T-helper 2 cell treated with Interferon-gamma antibody and Interleukin-4, amounts not matched to agents 100 ng/mL and 5 ng/mL, for 36 hours (primary cell): Measurements from ENCODE around the gene APBA3. TPM values are rescaled to one million over a fixed set of nuclear protein-coding genes. Genes with fewer than 3 reads are reported as not detected.

Experiments used
- intact Hi-C: fragments of 100-400 bp; cut with micrococcal nuclease; formaldehyde crosslinking; loops from one replicate; pipeline ENCODE4 v1.15.1; 2023
- total RNA-seq: library from RNA; stranded (reverse); gene quantifications from 2 replicates; pipeline ENCODE4 v1.2.3, GENCODE V29; 2022

The APBA3 gene
- total RNA-seq: 40.5 and 42.3 TPM in 2 replicates

- intact Hi-C loops: loop anchor here (2.0 to 5.0 kb wide), 5 partner anchors 51 to 485 kb away; partner anchors contain the start of genes EEF2, PIP5K1C and YJU2
These were observed at the start of gene APBA3 for GRCh38 chr19:3761382-3762129. Gene APBA3 (minus strand): TSS chr19:3761692. CDS start chr19:3760264, 1,428 bp downstream.

- intact Hi-C loops: no loop called here
These were observed 49.3 kb upstream of the APBA3 start for GRCh38 chr19:3810708-3811355.

GRCh38 chr19:3809881-3810707, 48.6 kb upstream of the APBA3 start:
- intact Hi-C loops: no loop called here

DNA sequence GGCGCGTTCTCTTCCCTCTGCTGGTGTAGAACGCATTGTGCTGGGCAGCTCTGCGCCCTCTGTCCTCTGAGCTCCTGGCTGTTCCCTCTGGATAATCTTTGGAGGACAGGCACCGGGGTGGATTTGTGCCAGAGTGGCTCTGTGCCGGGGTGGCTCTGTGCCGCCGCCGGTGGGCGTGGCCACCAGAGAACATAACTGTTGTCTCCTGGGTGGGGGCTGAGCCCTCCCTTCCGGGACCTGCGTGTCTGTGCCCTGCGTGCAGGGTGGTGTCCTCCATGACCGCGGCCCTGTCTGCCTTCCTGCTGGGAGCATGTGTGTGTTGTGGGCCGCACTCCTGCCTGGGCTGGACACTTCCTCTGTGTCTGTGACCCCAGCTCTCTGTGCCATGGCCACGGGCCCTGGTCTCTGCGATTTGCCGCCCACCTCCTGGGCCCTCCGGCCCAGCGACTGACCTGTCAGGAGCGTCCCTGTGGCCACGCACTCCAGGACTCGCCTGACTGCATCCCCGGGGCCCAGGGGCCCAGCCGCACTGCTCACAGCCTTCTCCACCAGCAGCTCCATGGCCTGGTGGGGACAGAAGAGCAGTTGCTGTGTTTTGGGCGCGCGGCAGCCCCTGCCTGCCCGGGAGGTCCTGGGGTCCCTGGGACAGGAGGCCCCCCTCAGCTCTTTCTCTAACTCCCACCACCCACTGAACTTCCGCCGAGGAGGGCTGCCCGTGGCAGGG, 47.1 kb upstream of the APBA3 start:
- intact Hi-C loops: no loop called here

GRCh38 chr19:3807574-3808354, 46.3 kb upstream of the APBA3 start:
- intact Hi-C loops: no loop called here

DNA sequence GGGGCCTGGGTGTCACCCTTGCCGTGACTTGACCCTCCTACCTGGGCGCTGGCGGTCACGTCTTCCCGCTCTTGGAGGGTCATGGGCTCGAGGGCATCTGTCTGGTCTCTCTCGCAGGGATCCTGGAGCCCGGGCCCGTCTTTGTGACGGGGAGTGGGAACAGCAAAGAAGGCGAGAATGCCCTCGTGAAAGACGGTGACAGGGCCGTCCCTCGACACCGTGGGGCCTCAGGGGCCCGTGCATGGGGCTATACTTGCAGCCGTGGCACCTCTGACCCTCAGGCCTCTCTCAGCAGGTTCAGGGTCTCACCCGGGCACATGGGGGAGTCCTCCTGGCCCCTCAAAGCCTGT, 45.6 kb upstream of the APBA3 start:
- intact Hi-C loops: no loop called here

DNA sequence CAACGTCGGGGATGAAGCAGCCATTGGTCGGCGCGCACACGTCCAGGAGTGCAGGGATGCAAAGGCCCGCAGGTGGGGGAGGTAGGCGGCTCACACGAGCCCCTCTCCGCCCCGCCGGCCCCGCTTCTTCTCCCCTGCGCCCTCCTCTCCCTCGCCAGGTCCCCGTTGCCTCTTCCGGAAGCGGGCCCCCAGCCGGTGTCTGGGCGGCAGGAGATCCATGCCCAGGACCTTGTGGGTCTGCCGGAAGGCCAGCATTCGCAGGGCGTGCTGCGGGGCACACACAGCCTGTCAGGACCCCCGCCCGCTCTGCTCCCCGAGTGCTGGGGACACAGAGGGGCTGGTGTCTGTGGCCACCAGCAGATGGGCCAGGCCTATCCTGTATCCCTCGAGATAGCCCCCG, 44.4 kb upstream of the APBA3 start:
- intact Hi-C loops: no loop called here

- intact Hi-C loops: no loop called here
These were observed 42.9 kb upstream of the APBA3 start for GRCh38 chr19:3804429-3804828.

GRCh38 chr19:3803986-3804385, 42.5 kb upstream of the APBA3 start:
- intact Hi-C loops: no loop called here

DNA sequence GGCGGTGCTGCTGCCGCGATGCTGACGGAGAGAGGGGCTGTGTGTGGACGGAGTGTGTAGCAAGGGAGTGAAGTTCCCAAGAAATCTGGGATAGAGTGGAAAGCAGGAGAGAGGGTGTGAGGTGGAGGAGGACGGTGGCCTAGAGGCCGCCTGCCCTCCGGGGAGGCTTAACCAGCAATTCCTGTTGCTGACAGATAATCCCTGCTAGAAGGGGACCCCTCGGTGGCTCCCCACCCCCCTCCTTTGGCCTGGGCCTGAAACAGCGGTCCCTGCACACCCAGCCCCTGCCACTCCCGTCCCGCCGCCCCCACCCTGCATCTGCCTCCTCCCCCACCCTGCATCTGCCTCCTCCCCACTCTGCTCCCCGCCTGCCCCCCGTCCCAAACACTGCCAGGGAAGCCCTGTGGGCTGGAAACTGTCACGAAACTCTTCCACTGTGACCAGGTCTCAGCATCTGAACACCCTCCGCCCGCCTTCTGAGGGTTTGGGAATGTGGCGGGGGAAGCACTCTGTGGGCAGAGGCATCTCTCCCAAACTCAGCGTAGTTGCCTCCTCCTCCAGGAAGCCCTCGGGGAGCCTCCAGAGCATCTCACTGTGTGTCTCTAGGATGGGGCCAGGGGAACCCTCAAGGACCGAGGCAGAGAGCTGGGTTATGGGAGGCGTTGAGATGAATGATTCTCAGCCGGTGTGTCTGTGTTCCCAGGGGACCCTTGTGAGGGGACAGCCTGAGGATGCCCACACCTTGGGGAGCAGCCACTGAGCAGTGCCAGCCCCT, 41.8 kb upstream of the APBA3 start:
- intact Hi-C loops: no loop called here

GRCh38 chr19:3801412-3802096, 40.1 kb upstream of the APBA3 start:
- intact Hi-C loops: no loop called here

- intact Hi-C loops: no loop called here
These were observed 39.5 kb upstream of the APBA3 start for GRCh38 chr19:3800996-3801395.

GRCh38 chr19:3798137-3798536, 36.6 kb upstream of the APBA3 start:
- intact Hi-C loops: no loop called here

GRCh38 chr19:3796358-3796757, 34.9 kb upstream of the APBA3 start:
- intact Hi-C loops: no loop called here

GRCh38 chr19:3793799-3794198, 32.3 kb upstream of the APBA3 start:
- intact Hi-C loops: no loop called here

DNA sequence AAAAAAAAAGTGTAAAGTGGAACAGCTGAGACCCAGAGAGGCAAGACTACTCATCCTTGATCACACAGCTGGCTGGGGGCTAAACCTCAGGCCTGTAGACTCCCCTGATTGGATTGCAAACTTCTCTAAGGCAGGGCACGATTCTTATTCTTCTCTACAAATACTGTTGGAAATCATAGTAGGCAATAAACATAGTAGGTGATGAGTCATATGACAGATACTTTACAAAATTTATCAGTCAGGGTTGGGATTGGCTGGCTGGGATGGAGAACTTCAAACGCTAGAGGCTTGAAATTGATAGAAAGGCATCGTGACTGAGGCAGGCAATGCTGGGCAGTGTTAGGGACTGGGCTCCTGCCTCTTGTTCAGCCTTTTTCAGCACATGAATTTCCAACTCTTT, 30.6 kb upstream of the APBA3 start:
- intact Hi-C loops: no loop called here

DNA sequence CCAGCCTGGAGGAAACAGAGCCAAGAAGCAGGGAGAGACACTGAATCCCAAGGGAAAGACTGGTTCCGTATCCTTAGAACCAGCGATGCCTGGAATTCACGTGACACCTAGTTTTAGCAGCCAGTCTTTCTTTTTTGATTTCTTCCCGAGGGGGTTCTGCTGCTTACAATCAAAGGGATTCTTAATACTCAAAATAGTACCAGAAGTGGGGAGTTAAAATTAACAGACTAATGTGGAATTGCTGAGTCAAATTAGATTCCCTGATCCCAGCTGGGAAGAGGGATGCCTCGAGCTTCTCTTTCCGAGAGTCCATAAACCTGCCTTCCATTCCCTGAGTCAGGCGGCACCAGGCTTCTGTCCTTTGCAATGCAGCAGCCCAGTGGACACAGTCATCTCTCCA, 29.4 kb upstream of the APBA3 start:
- intact Hi-C loops: no loop called here

GRCh38 chr19:3790209-3790734, 28.8 kb upstream of the APBA3 start:
- intact Hi-C loops: no loop called here
